NCI-H2029 (cell line): ENCODE measurements around the gene SMOC1.

ENCODE experiments used
- DNase-seq: peaks from one replicate; lab custom pipeline; 2025; lab: John Stamatoyannopoulos, UW

Gene SMOC1, protein sequence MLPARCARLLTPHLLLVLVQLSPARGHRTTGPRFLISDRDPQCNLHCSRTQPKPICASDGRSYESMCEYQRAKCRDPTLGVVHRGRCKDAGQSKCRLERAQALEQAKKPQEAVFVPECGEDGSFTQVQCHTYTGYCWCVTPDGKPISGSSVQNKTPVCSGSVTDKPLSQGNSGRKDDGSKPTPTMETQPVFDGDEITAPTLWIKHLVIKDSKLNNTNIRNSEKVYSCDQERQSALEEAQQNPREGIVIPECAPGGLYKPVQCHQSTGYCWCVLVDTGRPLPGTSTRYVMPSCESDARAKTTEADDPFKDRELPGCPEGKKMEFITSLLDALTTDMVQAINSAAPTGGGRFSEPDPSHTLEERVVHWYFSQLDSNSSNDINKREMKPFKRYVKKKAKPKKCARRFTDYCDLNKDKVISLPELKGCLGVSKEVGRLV

DNA sequence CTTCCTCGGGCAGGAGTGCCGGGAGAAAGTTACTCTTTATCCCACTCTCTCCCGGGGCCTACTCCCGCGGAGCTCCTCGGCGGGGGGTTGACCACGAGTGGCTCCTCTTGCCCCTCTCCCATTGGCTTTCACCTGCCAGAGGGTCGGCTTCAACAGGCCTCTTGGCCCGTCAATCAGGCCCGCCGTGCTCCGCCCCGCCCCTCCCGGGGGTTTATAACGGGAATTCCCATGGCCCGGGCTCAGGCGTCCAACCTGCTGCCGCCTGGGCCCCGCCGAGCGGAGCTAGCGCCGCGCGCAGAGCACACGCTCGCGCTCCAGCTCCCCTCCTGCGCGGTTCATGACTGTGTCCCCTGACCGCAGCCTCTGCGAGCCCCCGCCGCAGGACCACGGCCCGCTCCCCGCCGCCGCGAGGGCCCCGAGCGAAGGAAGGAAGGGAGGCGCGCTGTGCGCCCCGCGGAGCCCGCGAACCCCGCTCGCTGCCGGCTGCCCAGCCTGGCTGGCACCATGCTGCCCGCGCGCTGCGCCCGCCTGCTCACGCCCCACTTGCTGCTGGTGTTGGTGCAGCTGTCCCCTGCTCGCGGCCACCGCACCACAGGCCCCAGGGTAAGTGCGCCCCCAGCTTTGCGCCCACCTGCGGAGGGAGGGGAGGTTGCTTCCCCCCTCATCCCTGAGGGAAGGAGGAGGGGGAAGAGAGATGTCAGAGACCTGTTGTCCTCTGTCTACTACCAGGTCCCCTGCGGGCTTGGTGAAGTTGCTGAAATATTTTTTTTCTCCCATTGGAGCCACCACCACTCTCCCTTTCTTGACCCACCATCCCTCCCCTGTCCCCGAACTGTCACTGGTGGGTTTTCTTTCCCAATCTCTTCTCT lies at the start of gene SMOC1:
TSS of gene SMOC1 (plus strand) at position 242 of the 869 bp plus-strand sequence. CDS start at position 505, 263 bp downstream.
- DNase-seq, result peak; percentile 25

DNA sequence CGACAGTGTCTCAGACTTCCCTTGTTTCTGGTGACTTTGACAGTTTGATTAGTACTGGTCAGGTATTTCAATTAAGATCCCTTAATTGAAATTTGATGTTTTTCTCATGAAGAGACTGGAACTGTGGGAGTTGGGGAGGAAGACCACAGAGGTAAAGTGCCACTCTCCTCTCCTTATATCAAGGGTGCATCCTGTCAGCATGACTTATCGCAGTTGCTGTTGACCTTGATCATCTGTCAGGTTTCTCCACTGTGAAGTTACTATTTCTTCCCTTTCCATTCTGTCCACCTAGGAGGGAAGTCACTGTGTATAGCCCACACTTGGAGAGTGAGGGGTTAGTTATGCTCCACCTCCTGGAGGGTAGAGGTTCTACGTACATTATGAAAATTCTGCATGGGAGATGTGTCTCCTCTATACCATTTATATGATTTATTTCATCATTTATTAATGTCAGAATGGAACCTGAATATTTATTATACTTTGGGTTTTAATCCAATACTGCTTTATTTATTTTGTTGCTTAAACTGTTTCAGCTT lies 40.3 kb upstream of the SMOC1 start:
- DNase-seq, result no peak

DNA sequence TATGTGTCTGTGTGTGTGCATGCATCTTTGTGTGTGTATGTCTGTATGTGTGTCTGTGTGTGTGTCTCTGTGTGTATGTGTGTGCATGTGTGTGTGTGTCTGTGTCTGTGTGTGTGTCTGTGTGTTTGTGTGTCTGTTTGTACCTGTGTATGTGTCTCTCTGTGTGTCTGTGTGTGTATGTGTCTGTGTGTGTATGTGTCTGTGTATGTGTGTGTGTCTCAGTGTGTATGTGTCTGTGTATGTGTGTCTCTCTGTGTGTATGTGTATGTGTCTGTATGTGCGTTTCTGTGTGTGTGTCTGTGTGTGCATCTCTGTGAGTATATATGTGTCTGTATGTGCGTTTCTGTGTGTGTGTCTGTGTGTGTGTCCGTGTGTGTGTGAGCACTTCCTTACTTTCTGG lies 39.6 kb upstream of the SMOC1 start:
- no peak for DNase-seq

DNA sequence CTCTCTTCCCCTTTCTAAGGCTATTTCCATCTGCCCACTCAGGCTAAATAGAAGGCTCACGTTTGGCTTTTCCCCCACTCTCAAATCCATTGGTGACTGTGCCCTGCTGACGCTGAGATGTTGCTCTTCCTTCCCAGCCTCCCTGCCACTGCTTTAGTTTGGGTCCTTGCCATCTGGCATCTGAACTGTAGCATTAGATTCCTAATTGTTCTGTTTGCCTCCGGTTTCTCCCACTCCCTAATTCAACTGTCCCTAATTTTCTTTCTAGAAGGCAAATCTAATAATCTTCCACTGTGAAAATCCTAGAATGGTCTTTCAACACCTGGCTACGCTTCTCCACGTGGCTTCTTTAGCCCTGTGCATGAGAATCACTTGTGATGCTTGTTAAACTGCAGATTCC lies 37.6 kb upstream of the SMOC1 start:
- DNase-seq, result no peak

DNA sequence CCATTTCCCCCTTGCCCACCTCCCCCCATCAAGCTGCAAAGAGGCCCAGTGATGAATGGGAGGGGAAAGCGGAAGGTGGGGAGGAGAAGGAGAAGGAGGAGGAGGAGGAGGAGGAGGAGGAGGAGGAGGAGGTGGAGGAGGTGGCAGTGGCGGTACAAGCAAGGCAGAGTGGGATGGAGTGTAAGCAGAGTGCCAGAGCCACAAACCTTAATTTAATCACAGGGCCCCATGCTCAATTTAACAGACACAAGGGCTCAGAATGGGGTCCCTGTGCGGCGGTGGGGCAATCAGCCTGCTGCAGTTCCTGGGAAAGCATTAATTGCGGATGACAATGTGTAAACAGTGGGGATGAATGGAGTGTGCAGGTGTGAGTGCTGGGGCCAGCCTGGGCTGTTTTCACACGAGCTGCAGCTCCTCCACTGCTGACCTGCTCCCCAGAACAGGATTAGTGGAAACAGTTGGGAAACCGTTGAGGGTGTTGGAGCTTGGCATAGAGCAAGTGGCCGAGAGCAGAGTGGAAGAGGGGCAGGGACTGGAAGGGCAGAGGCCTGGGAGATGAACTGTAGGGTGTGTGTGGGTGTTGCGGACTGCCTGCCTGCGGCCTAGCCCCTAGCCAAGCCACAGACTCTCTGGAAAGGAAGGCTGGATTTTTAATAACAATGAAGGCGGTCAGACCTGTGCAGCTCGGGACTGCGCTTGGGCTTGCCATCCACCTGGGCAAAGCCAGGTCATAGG lies 36.4 kb upstream of the SMOC1 start:
- DNase-seq, result no peak

DNA sequence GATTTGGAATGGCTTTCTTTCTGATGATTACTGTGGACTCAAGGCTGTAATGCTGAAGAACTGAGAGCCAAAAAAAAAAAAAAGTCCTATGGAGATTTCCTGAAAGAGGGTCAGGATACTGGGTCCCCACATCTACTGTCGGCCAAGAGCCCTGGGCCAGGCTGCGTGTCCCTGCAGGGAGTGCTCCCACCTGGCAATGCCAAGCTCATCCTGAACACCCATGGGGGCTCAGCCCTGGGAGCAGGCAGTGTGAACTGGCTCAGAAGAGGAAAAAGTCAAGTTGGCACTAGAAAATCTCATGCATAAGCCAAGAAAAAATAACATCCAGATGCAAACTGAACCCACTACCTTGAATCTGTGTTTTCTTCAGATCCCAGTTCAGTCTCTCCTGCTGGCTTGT lies 35.0 kb upstream of the SMOC1 start:
- no peak for DNase-seq

DNA sequence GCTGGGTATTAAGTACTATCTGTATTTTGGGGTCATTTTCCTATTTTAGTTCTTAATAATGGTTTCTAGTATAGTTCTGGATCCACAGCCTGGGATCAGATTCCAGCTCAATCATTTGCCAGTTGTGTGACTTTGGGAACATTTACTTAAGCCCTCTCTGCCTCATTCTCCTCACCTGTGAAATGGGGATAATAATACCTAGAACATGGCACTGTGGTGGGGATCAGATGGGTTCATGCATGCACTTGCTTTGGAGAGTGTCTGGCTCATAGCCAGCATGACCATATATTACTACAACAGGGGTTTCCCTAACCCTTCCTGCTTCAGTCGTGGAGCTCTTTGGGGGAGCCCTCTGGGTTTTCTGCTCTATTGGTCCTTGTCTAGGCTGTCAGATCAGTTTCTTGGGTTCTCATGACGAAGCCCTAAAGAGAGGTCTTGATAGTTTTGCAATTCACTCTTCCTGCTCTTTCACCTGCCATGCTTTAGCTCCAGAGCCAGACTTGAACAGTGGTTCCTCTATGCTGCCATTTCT lies 34.1 kb upstream of the SMOC1 start:
- DNase-seq, result no peak

DNA sequence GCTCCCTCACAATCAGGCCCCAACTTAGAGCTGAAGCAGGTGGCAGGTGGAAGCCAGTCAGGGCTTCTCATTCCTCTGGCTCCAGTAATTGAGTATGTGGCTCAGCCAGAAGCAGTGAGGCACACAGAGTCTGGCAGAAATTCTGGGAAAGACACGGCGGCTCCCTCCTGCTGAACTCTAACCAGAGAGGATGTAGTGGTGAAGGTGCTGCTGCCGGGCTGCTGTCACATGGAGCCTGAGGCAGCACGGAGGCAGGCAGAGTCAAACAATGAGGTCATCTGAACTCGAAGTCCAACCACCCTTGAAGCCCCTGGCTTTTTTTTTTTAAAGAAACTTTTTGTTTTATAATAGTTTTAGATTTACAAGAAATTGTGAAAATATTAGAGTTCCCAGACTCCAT lies 33.4 kb upstream of the SMOC1 start:
- DNase-seq, result no peak

DNA sequence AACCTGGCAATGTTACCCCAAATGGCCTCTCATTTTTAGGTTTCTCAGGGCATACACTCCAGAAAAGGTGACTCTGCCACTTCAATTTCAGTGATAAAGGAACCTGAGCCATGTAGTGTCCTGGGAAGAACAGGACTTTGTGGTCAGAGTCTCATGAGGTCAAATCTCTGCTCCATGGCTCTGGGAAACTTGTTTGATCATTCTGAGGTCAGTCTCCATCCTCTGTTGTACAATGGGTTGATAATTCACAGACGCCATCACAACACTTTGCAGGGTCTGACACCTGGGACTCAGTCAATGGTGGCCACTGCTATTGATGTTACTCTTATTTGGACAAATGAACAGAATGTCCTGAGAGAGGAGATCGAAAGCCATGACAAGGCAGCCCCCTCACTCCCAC lies 31.1 kb upstream of the SMOC1 start:
- DNase-seq, result no peak

DNA sequence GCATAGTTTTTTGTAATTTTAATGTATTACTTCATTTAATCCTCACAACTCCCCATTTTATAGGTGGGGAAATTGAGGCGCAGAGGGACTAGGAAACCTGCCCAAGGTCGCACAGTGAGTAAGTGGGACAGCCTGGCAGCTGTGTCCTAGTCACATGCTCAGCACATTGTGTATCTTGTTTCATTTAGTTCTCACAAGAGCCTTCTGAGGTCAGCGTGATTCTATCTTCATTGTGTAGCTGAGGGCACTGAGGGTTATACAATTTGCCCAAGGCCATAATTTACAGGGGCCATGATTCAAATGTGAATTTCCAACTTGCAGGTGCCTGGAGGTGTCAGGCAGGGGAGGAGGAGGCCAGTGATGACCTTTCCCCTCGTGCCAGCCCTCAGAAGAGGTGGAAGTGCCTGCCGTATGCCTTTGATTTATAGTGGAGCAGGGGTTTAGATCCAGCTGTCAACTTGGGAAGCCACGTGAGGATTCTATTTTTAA lies 30.3 kb upstream of the SMOC1 start:
- DNase-seq, result no peak

DNA sequence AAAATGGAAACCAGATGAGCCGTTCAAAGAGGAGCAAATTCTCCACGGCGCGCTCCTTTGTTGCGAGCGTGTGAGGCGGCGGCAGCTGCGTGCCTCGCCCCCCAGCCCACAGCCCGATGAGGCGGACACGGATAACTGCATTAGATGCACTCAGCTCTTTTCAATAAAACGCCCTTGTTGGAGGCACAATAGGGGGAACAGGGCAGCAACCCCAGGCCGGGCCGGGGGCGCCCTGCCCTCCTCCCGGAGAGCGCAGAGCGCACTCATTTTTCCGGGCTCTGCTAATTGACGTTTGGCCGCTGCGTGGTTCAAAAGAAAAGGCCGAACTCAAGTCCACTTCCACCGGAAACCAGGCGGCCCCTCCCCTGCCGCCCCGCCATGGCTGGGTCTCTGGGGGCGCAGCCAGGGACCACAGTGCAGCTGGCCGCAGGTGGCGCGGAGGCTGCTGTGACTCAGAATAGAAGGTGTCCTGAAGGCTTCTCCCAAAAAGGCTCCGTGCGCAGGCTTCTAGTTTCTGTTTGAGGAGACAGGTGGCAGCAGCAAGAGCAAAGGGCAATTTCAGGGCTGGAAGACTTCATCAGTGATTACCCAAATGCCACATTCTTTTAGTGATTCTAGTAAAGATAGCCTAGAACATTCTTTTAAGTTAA lies 29.0 kb upstream of the SMOC1 start:
- DNase-seq, result no peak

DNA sequence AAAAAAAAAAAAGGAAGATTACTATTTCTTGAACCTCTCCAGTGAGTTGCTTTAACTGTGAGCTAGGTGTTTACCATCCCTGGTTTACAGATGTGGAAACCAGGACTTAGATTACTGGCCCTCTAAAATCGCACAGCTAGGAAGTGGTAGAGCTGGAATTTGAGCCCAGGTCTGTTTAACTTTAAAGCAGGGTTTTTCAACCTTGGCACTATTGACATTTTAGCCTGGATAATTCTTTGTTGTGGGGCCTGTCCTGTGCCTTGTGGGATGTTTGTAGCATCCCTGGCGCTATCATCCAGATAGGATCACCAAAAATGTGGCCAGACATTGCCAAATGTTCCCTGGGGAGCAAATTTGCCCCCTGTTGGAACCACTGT lies 28.5 kb upstream of the SMOC1 start:
- no peak for DNase-seq

DNA sequence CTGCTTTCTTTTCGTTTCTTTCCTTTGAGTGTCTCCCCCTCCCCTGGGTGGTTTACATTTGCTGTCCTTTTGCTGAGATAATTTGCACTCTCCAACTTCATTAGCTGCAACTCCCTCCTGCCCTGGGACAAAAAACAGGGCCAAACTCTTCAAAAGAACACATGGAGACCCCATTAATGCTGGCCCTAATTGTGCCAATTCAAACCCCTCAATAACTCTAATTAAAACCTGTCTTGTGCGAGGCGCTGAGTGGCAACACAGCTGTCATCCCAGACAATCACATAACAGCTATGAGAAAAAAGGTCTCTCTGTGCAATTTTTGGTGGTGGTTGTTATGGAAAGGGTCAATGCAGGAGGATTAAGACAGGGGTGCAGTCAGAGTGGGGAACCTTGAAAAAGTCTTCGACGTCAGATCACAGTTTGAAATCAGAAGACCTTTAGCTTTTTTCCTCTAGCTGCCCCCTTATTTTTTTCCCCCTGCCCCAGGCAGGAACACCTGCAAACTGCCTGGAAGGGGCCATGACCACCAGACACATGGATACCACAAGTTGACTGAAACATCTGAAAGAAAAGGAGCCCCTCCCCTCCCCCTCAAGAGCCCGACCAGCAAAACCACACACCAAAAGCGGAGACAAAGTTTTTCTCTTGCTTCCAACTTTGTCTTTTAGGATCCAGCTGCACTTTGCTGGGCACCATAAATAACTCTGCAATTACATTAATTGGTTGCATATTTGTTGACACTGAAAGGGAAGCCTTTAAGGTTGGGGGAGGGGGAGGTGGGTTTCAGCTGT lies 26.5 kb upstream of the SMOC1 start:
- no peak for DNase-seq

DNA sequence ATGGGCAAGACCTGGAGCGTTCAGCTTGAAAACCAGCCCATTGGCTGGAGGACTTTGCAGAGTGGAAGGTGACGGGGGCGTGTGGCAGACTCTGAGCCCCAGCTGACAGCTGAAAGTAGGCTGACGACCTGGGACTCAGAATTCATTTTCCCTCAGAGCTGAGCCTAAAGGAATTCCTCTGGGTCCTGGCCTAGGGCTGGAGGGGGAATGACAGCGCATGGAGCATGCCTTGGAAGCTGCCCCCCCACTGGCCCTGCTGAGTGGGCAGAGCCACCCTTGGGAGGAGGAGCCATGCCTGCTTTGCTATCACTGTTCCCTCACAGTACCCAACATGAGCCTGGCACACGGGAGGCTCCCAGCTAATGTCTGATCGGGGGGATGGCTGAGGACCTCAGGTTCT lies 25.4 kb upstream of the SMOC1 start:
- DNase-seq, result no peak

DNA sequence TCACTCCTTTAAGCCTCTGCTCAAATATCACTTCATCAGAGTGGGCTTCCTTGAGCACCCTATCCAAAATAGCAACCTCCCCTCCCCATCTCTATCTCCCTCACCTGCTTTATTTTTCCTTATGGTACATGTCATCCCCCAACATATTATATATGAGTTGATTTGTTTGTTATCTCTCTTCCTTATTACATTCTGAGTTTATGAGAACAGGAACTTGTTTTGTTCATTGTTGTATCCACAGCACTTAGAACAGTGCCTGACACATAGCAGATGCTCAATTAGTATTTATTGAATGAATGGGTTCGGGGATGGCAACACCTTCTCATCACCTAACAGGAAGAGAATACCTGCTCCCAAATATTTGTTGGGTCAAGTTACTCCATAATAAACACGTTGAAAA lies 24.6 kb upstream of the SMOC1 start:
- no peak for DNase-seq

DNA sequence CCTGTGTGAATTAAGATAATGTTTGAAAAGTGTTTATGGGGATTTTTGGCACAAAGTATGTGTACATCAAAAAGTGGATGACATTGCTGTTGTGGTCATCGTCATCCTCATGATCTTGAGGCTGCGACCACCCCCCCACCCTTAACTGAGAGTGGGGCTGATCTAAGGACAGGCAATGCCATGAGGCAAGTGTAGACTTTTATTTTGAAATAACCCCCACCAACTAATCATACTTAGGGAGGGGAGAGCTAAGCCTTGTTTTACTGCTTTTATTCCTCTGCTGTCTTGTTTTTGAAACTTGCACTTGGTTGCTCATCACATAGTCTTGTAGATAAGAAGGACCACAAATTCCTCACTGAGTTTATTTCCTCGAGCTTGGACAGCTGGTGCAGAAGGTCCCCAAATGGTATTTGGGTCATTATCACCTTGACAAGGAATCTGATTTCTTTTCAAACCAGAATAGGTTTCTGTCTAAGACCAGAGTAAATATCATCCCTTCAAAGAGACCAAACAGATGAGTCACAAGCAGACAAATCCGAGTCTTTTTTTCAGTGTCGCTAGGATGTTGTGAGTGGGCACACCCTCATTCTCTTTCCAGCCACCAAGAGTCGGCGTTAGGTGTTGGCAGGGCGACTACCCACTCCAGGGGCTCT lies 23.9 kb upstream of the SMOC1 start:
- no peak for DNase-seq

DNA sequence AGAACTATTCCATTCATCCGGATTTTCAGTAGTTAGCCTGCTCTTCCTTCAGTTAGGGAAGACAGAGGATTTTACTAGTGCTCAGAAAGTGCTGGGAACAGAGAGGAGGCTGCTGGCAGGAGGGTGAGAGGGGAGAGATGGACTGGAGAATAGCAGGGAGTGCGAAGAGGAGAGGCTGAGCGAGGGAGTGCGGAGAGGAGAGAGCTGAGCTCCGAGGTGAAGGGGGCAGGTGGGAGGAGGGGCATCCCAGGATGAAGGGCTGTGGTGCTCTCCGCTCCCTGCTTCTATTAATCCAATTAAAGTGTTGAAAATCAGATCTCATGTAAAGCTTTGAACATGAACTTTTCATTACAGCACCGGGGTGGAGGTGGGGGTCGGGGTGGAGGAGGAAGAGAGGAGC lies 20.4 kb upstream of the SMOC1 start:
- no peak for DNase-seq

DNA sequence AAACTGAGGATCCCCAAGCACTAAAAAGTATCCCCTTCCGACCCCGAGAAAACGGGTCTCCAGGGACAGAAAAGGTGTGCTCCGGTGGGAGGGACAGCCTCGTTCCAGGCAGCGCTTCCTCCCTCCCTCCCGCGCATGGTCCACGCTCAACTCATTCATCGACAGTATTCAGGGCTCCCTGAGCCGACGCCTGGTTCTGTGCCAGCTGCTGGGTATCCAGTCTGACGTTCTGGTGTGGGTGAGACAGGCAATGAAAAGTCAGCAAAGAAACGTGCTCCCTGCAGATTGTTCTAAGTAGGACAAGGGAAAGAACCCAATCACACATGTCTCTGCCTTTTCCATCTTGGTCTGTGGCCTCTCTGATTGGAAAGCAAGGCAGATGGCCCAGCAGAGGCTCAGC lies 19.6 kb upstream of the SMOC1 start:
- DNase-seq, result no peak

DNA sequence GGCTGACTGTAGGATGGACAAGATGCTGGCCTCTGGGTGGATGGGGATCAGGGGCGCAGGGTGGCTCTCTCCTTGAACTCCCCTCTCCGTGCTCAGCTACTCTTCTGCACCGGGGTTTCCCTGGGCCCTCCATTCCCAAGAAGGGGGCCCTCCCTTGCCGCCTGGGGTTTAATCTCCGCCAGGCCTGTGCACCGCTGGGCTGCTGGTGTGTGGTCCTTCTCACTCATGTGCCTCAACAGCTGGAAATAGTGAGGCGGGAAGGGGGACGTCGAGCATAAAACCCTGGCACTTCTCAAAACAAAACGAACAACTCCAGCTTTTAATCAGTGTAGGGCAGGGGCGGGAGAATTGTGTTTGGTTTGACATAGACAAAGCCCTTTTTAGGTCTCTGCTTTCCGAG lies 19.0 kb upstream of the SMOC1 start:
- no peak for DNase-seq

DNA sequence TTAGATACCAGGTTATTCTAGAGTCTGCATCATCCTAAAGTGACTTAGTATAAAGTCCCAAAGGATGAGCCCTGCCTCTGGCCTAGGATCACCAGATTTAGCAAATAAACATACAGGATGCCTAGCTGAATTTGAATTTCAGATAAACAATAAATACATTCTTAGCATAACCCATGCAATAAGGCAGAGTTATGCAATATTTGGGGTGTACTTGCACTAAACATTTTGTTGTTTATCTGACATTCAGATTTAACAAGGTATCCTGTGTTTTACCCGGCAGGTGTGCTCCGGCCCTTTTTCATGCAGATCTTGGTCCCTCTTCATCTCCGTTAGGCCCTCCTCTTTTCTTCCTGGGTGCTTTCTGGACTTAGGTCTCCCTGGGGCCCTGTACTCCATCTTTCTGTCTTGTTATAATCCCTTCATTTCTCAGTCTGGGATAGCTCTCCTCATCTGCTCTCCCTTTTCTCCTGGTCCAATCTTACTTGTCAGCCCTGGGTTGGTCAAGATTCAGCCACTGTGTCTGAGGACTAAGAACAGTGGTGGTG lies 18.1 kb upstream of the SMOC1 start:
- DNase-seq, result no peak
